Uterus (tissue), 2 donors: ENCODE measurements around the gene CKAP2L.

Source experiments
- CTCF ChIP-seq, 4 experiments: fragments of 200-600 bp in 2 of 4; fragments of 450-650 bp in 2 of 4; sonication (generic) in 2 of 4; IDR thresholded peaks; one replicate each; pipeline ENCODE4 v1.5.1; 2016 to 2019; ENCODE audit warnings: antibody characterized with exemption in 4 of 4, mild to moderate bottlenecking in 2 of 4, moderate library complexity in 1 of 4
- POLR2A ChIP-seq, 2 donors: fragments of 450-650 bp; IDR thresholded peaks; one replicate each; pipeline ENCODE4 v1.6.1; 2016; ENCODE audit warnings: antibody characterized with exemption in 2 of 2, mild to moderate bottlenecking in 1 of 2, moderate library complexity in 1 of 2

- TF ChIP-seq CTCF (IDR thresholded peaks at IDR 0.05) (no peak), POLR2A (IDR thresholded peaks at IDR 0.05) (no peak)
These were observed 33.6 kb downstream of the CKAP2L start for GRCh38 chr2:112730791-112731190.
